Parathyroid adenoma (tissue), 2 donors: ENCODE results near the gene MPLKIP.
"Not testable (repeated sequence)": the region's sequence is repeated elsewhere in the genome, so short reads cannot be mapped to it uniquely, and the experiment has no call there.

Experiments
- H2AFZ ChIP-seq: fragments of 300-600 bp; sonication (generic); one replicate; pipeline ENCODE4 v1.7.0; 2017; ENCODE audit warnings: antibody characterized with exemption, mild to moderate bottlenecking
- H3K27ac ChIP-seq: fragments of 300-600 bp; sonication (generic); one replicate; pipeline ENCODE4 v1.7.0; 2017
- H3K27me3 ChIP-seq: fragments of 300-600 bp; sonication (generic); one replicate; pipeline ENCODE4 v1.7.0; 2017; ENCODE audit warnings: low read length; ENCODE audit not compliant: control insufficient read depth, insufficient read depth
- H3K36me3 ChIP-seq: fragments of 300-600 bp; sonication (generic); one replicate; pipeline ENCODE4 v1.7.0; 2017; ENCODE audit warnings: low read length; ENCODE audit not compliant: control insufficient read depth, insufficient read depth
- H3K4me1 ChIP-seq: fragments of 300-600 bp; sonication (generic); one replicate; pipeline ENCODE4 v1.7.0; 2017; ENCODE audit warnings: control low read depth
- H3K4me2 ChIP-seq: fragments of 300-600 bp; sonication (generic); one replicate; pipeline ENCODE4 v1.7.0; 2017; ENCODE audit warnings: low read length
- H3K4me3 ChIP-seq: fragments of 300-600 bp; sonication (generic); one replicate; pipeline ENCODE4 v1.7.0; 2017; ENCODE audit warnings: low read depth, low read length
- H3K79me2 ChIP-seq: fragments of 300-600 bp; sonication (generic); one replicate; pipeline ENCODE4 v1.7.0; 2017; ENCODE audit warnings: control low read depth
- H3K9ac ChIP-seq: fragments of 300-600 bp; sonication (generic); one replicate; pipeline ENCODE4 v1.7.0; 2017; ENCODE audit warnings: mild to moderate bottlenecking
- H3K9me3 ChIP-seq: fragments of 300-600 bp; sonication (generic); one replicate; pipeline ENCODE4 v1.7.0; 2017; ENCODE audit warnings: low read length; ENCODE audit not compliant: control insufficient read depth
- TF ChIP-seq, protein P1 (sequence below): fragments of 300-600 bp; sonication (generic); IDR thresholded peaks from one replicate; pipeline ENCODE4 v1.7.0; 2017; ENCODE audit warnings: antibody characterized with exemption, mild to moderate bottlenecking
- donor health status: primary hyperparathyroidism.

MPLKIP gene

DNA sequence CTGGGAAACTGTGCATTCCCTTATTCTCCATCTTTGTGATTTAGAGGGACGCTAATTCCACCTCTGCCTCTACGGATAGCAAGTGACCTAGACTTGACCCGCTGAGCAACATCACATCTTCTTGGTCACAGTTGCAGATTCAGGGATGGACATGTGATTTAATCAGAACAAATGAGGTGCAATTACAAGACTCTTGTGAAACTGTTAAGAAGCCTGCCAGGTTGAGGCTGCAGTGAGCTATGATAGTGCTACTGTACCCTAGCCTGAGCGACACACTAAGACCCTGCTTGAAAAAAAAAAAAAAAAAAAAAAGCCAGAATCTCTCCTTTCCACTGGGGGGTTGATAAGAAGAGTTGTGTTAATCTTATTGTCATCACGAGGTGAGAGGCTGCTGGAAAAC, 14.4 kb downstream of the MPLKIP start:
- TF ChIP-seq, protein P1, sequence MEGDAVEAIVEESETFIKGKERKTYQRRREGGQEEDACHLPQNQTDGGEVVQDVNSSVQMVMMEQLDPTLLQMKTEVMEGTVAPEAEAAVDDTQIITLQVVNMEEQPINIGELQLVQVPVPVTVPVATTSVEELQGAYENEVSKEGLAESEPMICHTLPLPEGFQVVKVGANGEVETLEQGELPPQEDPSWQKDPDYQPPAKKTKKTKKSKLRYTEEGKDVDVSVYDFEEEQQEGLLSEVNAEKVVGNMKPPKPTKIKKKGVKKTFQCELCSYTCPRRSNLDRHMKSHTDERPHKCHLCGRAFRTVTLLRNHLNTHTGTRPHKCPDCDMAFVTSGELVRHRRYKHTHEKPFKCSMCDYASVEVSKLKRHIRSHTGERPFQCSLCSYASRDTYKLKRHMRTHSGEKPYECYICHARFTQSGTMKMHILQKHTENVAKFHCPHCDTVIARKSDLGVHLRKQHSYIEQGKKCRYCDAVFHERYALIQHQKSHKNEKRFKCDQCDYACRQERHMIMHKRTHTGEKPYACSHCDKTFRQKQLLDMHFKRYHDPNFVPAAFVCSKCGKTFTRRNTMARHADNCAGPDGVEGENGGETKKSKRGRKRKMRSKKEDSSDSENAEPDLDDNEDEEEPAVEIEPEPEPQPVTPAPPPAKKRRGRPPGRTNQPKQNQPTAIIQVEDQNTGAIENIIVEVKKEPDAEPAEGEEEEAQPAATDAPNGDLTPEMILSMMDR = no peak

DNA sequence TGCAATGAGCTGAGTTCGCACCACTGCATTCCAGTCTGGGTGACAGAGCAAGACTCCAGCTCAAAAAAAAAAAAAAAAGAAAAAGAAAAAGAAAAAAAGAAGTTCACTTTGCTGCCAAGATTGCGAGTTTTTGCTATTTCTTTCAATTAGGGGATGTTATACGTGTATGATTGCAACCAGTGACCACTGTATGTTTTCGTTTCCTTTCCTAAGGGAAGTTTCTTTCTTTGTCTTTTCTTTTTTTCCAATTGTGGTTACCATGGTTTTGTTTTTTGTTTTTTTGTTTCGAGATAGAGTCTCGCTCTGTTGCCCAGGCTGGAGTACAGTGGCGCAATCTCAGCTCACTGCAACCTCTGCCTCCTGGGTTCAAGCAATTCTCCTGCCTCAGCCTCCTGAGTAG, 16.2 kb downstream of the MPLKIP start:
- H3K79me2 ChIP-seq, H3K36me3 ChIP-seq, H3K4me1 ChIP-seq, H3K27ac ChIP-seq, H3K9me3 ChIP-seq, H2AFZ ChIP-seq, H3K27me3 ChIP-seq, H3K4me2 ChIP-seq, H3K4me3 ChIP-seq, H3K9ac ChIP-seq: not testable (repeated sequence)

More for the DNA sequence above, 14.4 kb downstream of the MPLKIP start:
- Histone ChIP-seq H3K36me3 (no peaks in the 10 kb centered on the region), H3K4me3 (no peak overlapping the region), H3K27ac (no peak overlapping the region), H3K4me1 (no peaks in the 10 kb centered on the region), H3K4me2 (no peak overlapping the region), H3K9ac (no peak overlapping the region), H3K9me3 (no peaks in the 10 kb centered on the region), H3K79me2 (peaks cover 9% of the 10 kb centered on the region), H2AFZ (no peak overlapping the region), H3K27me3 (no peaks in the 10 kb centered on the region)

DNA sequence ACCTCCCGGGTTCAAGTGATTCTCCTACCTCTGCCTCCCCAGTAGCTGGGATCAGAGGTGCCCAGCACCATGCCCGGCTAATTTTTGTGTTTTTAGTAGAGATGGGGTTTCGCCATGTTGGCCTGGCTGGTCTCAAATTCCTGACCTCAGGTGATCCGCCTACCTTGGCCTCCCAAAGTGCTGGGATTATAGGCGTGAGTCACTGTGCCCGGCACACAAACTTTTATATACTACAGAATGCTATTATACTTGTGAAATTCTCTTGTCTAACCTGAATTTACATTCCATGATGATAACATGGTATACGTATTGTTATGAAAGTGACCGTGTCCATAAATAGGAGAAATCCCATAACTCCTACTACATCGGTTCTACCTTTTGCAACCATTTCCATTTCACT, 17.2 kb downstream of the MPLKIP start:
- not testable (repeated sequence) for H3K9me3 ChIP-seq, H3K79me2 ChIP-seq, H3K4me2 ChIP-seq

DNA sequence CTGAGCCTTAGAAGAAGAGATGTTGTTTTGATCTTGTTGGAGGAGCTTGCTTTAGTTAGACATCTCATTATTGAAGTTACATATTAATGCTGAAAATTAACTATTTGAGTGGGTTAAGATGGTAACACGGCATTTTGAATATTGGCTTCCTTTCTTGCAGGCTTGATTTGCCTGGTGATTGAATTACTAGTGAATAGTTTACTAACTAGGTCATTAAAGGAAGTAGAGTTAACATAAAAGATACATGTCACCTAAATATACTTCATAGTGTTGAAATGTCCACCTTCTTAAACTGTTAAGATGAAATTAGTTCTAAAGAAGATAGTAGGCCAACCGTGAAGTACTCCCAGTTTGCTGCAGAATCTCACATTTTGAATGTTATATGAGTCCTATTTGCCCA, 18.5 kb downstream of the MPLKIP start:
- H3K27me3 ChIP-seq = no peaks in the 10 kb centered on the region
- H3K4me2 ChIP-seq = no peak overlapping the region
- no peak overlapping the region for H2AFZ ChIP-seq
- H3K4me1 ChIP-seq = no peaks in the 10 kb centered on the region
- H3K4me3 ChIP-seq = no peak overlapping the region
- no peak overlapping the region for H3K27ac ChIP-seq
- TF ChIP-seq, protein P1 = no peak
- no peaks in the 10 kb centered on the region for H3K9me3 ChIP-seq
- H3K79me2 ChIP-seq = peaks cover 7% of the 10 kb centered on the region
- H3K9ac ChIP-seq = no peak overlapping the region
- H3K36me3 ChIP-seq = no peaks in the 10 kb centered on the region

More for the DNA sequence above, 17.2 kb downstream of the MPLKIP start:
- not testable (repeated sequence) for H3K27ac ChIP-seq, H3K4me3 ChIP-seq, H3K27me3 ChIP-seq, H2AFZ ChIP-seq, H3K4me1 ChIP-seq, H3K36me3 ChIP-seq, H3K9ac ChIP-seq

DNA sequence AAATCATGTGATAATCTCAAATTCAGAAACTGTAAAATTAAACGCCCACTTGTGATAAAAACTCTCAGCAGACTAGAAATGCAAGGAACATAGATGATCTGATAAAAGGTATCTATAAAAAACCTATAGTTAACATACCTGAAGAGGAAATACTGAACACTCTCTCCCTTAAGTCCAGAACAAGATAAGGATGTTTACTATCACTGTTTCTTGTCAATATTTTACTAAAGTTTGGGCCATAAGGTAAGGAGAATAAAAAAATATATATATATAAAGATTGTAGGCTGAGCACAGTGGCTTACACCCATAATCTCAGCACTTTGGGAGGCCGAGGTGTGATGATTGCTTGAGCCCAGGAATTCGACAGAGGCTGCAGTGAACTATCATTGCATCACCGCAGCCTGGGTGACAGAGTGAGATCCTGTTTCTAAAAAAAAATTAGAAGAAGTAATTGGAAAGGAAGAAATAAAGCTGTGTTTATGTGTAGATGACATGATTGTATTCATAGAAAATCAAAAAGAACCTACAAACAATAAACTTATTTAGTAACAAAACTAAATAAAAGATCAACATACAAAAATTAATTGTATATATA, 28.4 kb downstream of the MPLKIP start:
- Histone ChIP-seq H3K4me1 (no peaks in the 10 kb centered on the region), H3K9me3 (no peaks in the 10 kb centered on the region), H3K79me2 (no peaks in the 10 kb centered on the region), H3K4me2 (no peak overlapping the region), H3K27me3 (no peaks in the 10 kb centered on the region), H3K36me3 (no peaks in the 10 kb centered on the region), H3K9ac (no peak overlapping the region), H2AFZ (no peak overlapping the region), H3K27ac (no peak overlapping the region), H3K4me3 (no peak overlapping the region)
- TF ChIP-seq, protein P1 = no peak

DNA sequence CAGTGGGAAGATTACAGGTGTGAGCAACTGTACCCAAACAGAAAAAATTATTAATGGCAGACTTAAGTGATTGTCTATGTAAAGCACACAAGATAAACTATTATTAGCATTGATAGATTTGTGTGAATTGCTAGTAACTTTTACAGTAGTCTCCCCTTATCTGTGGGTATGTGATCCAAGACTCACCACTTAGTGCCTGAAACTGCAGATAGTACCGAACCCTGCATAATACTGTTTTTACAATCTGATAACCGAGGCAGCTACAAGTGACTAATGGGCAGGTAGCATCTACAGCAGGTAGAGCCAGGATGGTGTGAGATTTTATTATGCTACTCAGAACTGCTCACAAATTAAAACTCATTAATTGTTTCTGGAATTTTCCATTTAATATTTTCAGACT, 31.5 kb downstream of the MPLKIP start:
- no peak overlapping the region for H3K4me3 ChIP-seq
- no peaks in the 10 kb centered on the region for H3K36me3 ChIP-seq
- H3K4me1 ChIP-seq = no peaks in the 10 kb centered on the region
- no peak overlapping the region for H3K9ac ChIP-seq
- H3K79me2 ChIP-seq = no peaks in the 10 kb centered on the region
- no peak overlapping the region for H3K4me2 ChIP-seq
- H3K9me3 ChIP-seq = no peaks in the 10 kb centered on the region
- no peaks in the 10 kb centered on the region for H3K27me3 ChIP-seq
- H2AFZ ChIP-seq = no peak overlapping the region
- TF ChIP-seq, protein P1 = no peak
- no peak overlapping the region for H3K27ac ChIP-seq
